HG02943 (cell line): ENCODE results near the gene FAM217A.
"Not testable (repeated sequence)": the region's sequence is repeated elsewhere in the genome, so short reads cannot be mapped to it uniquely, and the experiment has no call there.

Experiments
- ATAC-seq: cut with Tn5 transposase; IDR thresholded peaks from one replicate; pipeline ENCODE4 v1.9.1; 2021; ENCODE audit warnings: mild to moderate bottlenecking, low read depth, moderate library complexity; ENCODE audit not compliant: unreplicated experiment

FAM217A gene, protein sequence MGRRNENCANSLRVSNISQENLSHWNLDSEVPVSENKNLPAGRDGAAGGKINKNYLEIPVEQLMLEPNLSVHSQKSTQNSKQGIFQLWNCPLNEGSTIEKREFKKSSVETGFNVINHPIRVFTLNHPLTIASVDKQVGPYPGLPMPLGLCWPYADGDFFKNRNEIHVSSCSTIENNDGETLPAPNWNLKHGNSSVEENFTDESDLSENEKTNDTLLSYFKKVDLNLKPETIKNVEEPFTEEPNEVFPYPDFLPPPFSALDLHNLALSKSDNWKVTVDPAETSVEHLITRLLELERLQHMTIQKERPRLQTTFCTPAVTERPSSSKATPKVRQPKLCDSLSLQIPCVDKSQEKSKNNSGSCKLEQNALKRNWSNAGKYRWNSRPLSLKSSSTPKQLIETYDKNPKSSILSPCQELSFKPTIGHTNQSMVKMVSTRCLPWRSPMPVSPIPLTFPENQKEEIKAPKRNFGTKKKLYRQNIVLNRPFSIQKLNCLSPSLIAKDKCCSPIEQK

DNA sequence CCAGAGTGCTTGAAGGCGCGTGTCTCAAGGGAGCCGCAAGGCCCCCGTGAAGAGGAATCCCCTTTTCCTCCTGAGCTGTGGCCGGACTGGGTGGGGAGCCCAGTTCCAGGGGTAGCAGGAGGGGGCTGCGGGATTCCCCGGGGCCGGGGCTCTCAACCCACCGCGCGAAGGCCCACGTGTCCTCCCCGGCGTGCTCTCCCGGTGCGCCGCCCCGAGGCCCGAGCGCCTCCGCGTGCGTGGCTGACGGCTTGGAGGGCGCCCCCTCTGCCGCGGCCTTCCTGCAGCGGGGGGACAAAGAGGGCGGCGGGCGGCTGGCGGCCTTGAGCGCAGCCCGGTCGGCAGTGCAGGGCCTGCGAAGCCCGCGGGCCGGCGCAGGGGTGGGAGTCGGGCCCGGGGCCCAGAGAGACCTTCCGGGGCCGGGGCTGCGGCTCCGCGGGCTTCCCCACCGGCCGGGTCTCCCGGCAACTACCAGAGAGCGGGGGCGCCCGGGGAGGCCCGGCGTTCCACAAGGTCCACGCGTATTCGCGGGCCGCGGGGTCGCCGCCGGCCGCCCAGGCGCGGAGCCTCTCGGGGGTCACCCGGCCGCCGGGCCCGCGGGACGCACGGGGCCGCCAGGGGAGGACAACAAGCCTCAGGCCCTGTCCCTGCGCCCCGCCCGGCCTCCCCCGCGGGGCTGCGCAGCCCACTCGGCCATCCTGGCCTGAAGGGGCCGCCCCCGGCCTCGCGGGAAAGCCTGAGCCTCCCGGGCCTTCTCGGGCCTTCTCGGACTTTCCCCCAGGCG, at the start of gene FAM217A:
FAM217A (minus strand) TSS at position 447 of the 781 bp plus-strand sequence. CDS start 1,723 bp downstream, outside the sequence.
- no peak for ATAC-seq

DNA sequence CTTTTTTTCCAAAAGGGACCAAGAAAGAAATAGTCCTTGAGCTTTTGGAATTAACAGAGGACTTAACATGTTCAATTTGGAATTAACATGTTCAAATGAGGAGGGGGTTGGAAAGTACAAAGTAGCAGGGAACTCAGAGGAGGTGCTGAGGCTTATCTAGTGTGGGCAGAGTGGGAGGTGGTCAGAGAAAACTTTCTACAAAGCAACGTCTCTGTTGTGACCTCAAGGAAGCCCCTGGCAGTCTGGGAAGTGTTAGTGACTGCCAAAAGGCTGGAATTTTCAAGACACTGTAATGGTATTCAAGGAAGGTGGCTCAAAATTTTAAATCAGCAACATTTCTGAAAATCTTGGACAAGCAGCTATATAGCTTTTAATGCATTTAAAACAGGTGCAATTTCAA, 49.1 kb upstream of the FAM217A start:
- no peak for ATAC-seq

DNA sequence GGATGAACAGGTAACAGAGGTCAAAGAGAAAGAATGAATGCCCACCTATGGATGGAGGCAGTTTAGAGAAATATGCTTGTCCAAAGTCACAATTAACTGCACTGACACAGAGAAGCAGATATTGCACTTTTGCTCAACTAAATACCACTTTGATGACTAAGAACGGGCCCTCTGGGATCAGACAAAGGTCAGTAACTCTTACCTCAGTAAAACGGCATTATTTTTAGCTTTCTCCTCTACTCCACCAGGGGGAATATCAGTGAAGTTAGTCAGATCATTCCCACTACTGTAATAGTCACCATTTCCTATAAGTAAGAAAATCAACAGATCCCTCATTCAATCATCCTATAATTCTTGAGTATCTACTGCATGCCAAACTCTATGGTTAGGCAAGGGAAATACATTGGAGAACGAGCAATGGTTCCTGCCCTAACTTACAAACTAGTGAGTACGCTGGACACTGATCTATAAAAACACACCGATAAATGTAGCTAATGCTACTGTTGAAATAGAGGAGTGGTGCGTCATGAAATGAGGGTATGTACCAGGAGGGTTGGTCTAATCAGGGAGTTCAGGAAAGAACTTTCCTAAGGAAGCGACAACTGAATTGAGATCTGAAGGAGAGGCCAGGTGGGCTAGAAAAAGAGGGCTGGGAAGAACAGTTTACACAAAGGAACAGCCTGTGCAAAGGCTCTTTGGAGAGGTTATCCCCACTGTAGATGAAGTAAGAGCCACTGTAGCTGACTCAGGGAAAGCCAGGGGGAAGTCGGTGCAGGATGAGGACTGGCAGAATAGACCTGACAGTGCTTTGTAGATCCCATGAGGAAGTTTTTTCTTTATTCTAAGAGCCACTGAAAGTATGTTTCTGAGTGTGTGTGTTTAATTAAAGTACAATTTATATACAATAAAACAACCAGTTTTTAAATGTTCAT, 47.3 kb upstream of the FAM217A start:
- no peak for ATAC-seq

DNA sequence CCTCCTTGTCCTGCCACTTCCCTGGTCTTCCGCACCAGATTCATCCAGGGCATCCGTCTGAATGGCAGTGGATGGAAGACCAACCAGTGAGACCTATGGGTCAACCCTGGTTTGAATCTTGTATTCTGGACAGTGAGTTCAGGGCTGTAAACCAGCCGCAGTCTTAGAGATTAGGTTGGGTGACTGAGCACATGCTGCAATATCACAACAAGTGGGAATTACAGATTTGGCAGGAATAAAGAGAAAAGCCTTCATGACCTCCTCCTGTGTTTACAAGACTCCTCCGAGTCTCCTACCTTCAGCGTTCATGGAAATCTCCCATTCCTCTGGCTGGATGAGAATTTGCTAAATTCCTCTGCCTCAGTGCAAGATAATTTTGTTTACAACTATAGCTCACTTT, 46.6 kb upstream of the FAM217A start:
- no peak for ATAC-seq

DNA sequence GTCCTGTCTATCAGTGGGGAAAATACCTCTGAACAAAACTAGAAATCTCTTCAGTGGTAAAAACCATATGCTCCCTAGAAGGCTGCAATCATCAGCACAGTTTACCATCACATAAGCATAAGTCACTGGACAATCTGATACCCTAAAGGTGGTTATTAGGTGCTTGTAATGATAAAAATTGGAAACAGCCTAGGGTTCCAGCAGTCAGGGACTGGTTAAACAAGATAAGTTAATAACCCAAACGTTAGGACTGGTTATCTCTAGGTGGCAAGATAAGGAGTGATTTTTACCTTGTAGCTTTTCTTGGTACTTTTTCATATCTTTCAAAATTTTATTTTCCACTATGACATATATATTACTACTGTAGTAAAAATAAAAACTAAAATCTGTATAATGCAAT, 45.4 kb upstream of the FAM217A start:
- ATAC-seq = no peak

DNA sequence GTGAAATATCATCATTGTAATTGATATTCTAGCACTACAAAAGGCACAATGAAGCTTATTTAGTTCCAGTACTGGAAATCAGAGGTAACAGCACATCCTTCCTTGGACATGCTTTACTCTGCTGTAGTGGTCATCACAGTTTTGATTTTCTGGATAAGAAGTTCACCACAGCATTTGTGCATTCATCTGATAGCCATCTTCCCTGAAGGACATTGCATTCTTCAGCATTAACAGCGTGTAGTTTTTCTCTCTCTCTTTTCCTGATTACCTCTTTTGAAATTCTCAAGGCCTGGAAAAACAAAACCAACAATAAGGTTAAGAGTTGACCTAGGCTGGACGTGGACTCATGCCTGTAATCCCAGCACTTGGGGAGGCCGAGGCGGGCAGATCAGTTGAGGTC, 36.8 kb upstream of the FAM217A start:
- no peak for ATAC-seq

DNA sequence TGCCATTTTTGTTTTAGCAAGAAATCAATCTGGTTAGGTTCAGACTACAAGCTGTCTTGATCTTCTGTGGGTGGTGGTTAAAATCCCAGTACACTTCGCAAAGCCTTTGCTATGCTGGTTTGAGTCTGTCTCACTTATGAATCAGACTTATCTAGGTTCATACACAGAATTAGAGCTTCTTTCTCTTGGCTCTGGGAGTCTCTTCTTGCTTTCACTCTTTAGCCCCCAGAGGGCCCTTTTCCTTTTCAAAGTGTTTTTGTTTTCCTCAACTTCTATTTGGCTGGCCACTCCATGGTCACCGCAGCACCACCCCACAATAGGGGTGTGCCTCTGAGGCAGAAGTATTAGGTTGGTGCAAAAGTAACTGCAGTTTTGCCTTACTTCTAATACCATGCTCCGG, 35.2 kb upstream of the FAM217A start:
- no peak for ATAC-seq

DNA sequence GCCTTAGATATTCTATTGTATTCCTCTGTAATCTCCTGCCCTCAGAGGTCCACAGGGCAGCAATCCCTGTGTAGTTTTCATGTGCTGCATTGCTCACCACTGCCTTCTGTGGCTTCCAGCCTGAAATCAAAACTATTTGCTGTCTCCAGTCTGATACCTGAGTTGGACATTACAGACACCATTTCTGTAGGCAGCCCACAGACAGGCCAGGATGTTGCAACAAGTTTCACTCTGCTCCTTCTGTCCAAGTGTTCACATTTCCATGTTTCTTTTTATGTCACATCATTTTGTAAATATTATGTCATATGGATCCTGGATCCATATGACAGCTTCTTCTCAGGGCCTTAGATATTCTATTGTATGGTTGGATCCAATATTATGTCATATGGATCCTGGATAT, 34.7 kb upstream of the FAM217A start:
- ATAC-seq = no peak

DNA sequence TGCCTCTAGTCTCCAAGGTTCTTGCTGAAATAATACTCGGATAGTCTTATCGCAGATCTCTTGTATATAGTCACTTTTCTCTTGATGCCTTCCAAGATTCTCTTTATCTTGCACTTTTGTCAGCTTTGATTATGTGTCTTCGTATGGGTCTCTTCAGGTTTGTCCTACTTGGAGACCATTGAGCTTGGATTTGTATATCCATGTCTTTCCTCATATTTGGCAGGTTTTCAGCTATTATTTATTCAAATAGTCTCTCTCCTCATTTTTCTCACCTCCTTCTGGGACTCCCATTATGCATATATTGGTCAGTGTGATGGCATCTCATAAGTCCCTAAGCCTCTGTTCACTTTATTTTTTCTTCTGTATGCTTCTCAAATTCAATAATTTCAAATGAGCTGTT, 33.4 kb upstream of the FAM217A start:
- no peak for ATAC-seq

DNA sequence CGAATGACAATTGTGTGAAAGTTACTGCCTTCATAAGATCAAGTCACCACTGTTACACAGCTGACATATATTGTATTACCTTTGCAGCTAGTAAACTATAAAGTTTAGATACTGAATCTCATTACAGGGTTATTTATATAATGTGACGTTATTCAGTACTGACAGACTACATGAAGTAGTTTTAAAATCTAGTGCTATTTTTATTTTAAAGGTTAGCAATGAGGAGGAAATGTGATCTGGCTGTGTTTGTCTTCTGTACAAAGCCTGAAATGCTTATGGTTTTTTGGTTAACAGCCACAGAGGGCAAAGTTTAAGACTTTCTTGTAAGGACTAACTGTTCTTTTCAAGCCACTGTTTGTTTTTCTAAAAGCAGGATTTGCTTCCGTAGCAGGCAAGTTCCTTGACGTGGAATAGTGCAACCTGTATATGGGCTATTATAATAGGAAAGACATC, 30.5 kb upstream of the FAM217A start:
- ATAC-seq = not testable (repeated sequence)

DNA sequence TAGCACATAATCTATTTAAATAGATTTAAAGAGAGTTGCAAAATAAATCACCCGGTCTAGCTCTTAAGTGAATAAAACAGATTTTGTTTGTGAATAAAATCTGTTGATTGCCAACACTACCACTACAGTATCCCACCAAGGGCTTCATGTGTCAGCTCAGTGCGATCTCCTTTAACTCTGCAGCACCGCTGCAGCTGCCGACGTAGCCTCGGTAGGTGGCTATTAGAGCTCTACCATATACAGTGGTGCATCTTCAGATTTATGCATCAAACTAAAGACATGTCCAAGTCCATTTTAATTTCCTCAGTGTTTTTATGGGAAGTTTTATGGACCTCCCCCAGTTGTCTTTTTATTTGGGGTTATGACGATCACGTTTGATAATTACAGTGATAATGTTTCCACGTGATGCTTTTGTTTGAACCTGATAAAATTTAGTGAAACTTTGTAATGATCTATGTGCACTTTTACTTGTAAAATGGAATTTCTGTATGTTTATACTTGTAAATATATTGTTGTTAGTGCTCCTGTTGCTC, 29.7 kb upstream of the FAM217A start:
- no peak for ATAC-seq

DNA sequence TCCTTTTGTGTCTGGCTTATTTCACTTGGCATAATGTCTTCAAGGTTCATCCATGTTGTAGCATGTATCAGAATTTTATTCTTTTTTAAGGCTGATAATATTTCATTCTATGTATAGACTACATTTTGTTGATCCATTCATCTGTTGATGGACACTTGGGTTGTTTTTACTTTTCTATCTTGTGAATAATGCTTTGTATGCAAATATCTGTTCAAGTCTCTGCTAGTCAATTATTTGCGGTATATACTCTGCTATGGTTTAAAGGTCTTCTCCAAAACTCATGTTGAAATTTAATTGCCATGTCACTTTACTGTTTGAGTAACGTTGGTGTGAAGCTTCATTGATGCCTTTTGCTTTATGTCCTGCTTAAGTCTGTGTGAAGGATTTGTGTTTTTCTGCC, 28.9 kb upstream of the FAM217A start:
- no peak for ATAC-seq

DNA sequence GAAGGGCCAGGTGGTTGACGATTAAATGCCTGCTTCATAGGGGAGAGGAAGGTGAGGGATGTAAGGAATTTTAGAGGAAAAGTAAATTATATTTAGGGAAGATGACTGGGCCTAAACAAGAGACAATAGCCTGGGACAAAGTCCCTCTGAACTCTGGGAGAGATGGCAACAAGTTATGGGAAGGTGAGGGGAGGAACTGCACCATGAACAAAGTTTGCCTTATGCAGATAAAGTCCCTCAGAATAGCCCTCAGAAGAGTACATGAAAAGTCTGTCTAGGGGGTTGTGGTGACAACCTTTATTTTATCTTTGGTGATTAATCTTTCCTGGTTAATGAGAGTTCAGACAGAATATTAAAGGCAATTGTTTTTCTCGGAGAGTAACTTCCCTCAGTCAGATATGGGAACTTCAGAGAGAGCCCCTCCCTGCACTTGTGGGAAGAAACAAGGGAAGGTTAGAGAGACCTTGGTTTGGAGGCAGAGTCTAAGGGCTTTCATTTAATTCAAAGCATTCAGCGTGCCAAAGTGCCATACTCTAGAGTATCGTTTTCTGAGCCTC, 27.1 kb upstream of the FAM217A start:
- no peak for ATAC-seq

DNA sequence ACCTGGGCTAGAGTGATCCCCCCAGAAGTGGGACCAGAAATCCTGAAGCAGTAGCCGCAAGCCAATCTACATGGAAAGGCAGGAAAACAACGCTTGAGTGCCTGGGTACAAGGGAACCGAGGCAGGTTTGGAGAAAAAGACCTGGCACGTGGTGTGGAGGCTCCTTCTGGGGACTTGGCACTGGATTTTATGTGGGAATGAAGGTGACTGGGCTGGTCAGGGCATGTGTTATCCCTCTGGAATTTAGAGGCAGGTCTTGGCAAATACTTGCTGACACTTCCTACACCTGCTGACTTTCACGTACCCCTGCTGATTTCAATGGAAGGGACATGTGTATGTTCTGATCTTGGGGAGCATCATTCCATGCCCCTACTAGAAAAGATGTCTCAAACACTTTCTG, 25.0 kb upstream of the FAM217A start:
- ATAC-seq = no peak

DNA sequence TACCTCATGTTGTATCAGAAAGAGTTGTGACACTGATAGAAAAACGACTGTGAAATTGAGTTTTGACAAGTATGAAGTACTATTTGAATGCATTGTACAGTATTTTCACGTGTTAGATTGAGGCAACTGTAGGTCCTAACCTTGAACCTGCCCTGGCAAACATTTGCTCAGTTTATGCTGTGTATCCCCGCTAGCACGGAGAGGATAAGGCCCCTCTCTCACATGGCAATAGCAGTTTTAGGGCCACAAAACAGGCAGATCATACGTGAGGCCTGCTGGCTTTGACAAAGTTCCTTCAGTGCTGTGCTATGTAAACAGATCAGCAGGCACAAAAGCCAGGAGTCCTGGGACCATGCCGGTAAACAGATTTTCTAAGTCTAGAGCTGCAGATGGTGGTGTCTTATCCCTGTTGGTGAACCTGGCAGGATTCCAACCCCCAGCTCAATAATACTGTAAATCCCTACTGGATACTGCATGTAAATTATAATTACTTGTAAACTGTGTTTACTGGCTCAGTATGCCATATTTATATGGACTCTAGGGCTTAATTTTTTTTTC, 23.8 kb upstream of the FAM217A start:
- no peak for ATAC-seq

DNA sequence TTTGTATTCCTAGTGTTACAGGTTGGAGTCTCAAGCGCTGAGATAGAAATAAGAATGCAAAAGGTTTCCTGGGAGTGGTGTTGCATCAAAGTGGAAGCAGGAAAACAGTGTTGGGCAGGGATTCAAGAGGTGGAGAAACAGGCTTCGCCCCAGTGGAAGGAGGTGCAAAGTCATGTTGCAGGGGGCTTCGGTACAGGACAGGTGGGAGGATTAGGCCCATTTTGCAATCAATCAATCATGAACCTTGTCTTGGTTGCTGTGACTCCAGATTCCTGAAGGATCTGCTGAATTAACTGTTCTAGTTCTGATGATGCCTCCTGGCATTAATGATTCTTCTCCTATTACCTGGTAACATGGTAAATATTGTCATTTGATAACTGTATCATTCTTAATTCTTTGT, 22.4 kb upstream of the FAM217A start:
- no peak for ATAC-seq

DNA sequence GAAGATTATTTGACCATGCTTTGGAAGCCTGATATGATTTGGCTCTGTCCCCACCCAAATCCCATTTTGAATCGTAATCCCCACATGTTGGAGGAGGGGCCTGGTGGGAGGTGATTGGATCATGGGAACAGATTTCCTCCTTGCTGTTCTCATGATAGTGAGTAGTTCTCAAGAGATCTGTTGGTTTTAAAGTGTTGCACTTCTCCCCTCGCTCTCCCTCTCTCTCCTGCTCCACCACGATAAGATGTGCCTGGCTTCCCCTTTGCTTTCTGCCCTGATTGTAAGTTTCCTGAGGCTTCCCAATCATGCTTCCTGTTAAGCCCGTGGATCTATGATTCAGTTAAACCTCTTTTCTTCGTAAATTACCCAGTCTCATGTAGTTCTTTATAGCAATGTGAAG, 21.7 kb upstream of the FAM217A start:
- ATAC-seq = no peak

DNA sequence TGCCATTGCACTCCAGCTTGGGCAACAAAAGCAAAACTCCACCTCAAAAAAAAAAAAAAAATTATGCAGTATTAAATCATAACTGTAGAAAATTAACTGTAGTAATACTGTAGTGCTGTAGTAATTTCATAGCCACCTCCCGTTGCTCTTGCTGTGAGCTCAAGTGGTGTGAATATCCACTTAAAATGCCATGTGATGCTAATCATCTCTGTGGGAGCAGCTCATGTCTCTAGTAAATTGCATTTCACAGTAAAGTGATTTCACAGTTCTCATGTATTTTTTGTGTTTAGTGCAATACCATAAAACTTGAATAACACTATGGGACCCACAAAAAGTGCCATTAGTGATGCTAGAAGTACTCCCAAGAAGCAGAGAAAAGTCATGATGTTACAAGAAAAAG, 14.4 kb upstream of the FAM217A start:
- ATAC-seq = no peak

DNA sequence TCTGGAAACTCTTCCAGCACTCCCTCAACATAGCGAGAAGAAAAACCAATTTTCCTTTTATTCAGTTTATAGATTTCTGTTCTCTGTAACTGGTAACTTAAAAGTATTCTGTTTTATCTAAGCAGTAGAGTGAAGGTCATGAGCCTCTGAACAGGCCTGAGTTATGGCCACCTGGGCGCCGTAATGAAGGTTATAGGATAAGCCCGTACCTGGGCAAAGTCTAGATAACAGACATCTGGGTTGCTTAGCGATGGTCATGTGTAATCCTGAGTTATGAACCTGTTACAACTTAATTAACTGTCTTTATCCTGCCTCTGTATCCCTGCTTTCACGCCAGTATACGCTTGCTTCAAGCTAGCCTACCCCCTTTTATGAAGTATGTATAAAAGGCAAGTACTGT, 13.0 kb upstream of the FAM217A start:
- no peak for ATAC-seq

DNA sequence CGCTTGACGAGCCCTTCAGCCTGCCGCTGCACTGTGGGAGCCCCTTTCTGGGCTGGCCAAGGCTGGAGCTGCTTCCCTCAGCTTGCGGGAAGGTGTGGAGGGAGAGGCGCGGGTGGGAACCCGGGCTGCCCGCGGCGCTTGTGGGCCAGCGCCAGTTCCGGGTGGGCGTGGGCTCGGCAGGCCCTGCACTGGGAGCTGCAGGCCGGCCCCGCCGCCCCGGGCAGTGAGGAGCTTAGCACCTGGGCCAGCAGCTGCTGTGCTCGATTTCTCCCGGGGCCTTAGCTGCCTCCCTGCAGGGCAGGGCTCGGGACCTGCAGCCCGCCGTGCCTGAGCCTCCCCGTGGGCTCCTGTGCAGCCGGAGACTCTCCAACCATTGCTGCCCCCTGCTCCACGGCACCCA, 11.1 kb upstream of the FAM217A start:
- ATAC-seq = not testable (repeated sequence)
